ENCODE results near the gene HBEGF.

Gene HBEGF

DNA sequence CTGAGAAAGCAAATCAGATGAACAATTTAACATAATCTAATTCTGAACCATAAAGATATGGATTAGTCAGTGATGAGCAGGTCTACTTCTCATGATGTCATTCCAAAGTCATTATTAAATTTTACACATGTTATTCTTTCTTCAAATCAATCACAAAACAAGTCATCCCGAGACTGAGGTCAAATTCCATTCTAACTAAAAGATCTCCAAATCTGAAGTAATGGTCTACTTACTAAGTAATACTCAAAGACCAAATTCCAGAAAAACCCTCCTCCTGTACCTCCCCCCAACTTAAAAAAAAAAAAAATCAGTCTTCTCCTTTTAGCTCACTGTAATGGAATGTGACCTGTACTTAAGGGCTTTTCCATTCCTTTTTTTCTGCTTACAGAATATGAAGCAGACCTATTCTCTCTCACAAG is 48.2 kb downstream of the HBEGF start:
- peaks cover 70% of the 10 kb centered on the region for H3K4me1 Mint-ChIP-seq
- H3K9me3 Mint-ChIP-seq = no peaks in the 10 kb centered on the region

DNA sequence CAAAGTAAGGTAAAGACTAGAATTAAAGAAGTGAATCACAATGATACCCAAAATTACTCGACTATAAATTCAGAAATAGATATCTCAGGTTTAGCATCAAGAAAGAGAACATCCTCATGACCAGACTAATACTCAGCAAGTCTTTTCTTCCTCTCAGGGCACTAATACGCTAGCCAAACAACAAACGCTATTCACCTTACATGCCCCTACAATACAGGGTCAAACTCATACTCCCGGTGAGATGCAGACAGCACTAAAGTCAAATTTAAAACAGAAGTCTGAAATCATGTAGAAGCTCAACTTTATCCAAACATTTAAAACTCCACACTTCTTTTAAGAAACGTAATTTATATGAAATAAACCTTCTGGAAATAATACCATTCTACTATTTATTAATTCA is 49.1 kb downstream of the HBEGF start:
- no peaks in the 10 kb centered on the region for H3K9me3 Mint-ChIP-seq
- H3K27ac Mint-ChIP-seq = no peak overlapping the region
- H3K27me3 Mint-ChIP-seq (ENCODE audit: low read depth) = no peaks in the 10 kb centered on the region
- H3K4me1 Mint-ChIP-seq = peaks cover 66% of the 10 kb centered on the region
- H3K4me3 Mint-ChIP-seq = no peak overlapping the region
- peaks cover 21% of the 10 kb centered on the region for H3K36me3 Mint-ChIP-seq (ENCODE audit: low read depth)
- TF ChIP-seq, protein P1, sequence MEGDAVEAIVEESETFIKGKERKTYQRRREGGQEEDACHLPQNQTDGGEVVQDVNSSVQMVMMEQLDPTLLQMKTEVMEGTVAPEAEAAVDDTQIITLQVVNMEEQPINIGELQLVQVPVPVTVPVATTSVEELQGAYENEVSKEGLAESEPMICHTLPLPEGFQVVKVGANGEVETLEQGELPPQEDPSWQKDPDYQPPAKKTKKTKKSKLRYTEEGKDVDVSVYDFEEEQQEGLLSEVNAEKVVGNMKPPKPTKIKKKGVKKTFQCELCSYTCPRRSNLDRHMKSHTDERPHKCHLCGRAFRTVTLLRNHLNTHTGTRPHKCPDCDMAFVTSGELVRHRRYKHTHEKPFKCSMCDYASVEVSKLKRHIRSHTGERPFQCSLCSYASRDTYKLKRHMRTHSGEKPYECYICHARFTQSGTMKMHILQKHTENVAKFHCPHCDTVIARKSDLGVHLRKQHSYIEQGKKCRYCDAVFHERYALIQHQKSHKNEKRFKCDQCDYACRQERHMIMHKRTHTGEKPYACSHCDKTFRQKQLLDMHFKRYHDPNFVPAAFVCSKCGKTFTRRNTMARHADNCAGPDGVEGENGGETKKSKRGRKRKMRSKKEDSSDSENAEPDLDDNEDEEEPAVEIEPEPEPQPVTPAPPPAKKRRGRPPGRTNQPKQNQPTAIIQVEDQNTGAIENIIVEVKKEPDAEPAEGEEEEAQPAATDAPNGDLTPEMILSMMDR (IDR thresholded peaks at IDR 0.05; ENCODE audit: unreplicated experiment in 3 of 3) = no peak

More for the DNA sequence above, 48.2 kb downstream of the HBEGF start:
- Mint-ChIP-seq H3K36me3 (ENCODE audit: low read depth) (peaks cover 21% of the 10 kb centered on the region), H3K27ac (peak overlapping the region in 2 of 3 experiments; percentile 26 to 62), H3K27me3 (ENCODE audit: low read depth) (no peaks in the 10 kb centered on the region), H3K4me3 (peak overlapping the region in 2 of 3 experiments; percentile 1 to 24)
- TF ChIP-seq, protein P1 (IDR thresholded peaks at IDR 0.05; ENCODE audit: unreplicated experiment in 3 of 3) = no peak

DNA sequence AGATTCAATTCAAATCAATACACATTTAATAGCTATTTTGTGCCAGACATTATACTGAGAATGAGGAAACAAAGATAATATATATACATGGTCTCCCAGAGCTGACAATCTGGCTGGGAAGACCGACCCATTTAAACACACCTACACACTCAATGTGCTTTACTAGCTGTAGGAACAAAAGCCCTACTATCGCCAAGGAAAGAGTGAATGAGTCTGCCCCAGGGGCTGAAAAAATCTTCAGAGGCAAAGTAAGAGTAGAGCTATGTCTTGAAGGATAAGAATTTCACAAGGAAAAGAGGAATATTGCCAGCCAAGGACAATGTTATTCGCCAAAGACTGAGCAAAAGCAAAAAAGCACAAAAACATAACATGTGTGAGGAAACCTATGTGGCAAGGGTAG is 50.1 kb downstream of the HBEGF start:
- Mint-ChIP-seq H3K27me3 (ENCODE audit: low read depth) (no peaks in the 10 kb centered on the region), H3K9me3 (no peaks in the 10 kb centered on the region), H3K4me1 (peaks cover 62% of the 10 kb centered on the region), H3K4me3 (no peak overlapping the region), H3K27ac (peak overlapping the region in 1 of 3 experiments; percentile 24), H3K36me3 (ENCODE audit: low read depth) (peaks cover 21% of the 10 kb centered on the region)
- TF ChIP-seq, protein P1 (IDR thresholded peaks at IDR 0.05; ENCODE audit: unreplicated experiment in 3 of 3) = no peak

DNA sequence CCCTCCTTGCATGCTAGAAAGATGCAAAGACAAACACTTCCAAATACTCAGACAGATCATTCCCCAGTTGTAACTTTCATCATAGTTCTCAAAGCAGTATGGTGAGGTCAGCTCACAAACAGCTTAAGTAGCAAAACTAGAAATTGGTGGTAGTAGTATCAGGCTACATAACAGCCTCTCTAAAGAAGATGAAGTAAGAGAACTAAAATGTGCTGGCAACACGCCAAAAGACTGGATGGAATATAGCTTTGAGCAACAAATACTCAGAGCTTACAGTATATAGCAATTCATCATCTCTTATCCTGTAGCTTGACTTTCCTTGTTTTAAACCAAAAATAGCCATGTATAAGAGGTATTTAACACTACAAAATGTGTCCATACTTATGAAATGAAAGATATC is 51.0 kb downstream of the HBEGF start:
- TF ChIP-seq, protein P1 (IDR thresholded peaks at IDR 0.05; ENCODE audit: unreplicated experiment in 3 of 3) = no peak
- Mint-ChIP-seq H3K36me3 (ENCODE audit: low read depth) (peaks cover 20% of the 10 kb centered on the region), H3K9me3 (no peaks in the 10 kb centered on the region), H3K4me1 (peaks cover 57% of the 10 kb centered on the region), H3K4me3 (no peak overlapping the region), H3K27ac (peak overlapping the region; percentile 44 to 66 (median 61)), H3K27me3 (ENCODE audit: low read depth) (no peaks in the 10 kb centered on the region)

DNA sequence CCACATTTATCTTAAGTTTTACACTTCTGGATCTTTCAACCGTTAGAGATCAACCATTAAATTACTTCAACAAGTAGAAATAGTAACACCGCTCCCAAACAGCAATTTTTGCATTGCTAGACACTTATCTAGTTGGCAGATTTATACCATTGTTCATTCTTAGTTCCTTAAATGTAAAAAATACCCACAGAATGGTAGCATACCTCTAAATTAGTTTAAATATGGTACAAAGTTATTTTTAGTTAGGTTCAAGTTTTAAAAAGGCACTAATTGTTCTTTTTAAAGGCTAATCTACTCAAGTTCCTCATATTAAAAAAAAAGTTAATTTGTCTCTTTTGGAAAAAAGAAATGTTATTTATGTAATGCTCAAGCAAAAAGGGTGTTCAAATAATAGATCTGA is 51.6 kb downstream of the HBEGF start:
- peaks cover 54% of the 10 kb centered on the region for H3K4me1 Mint-ChIP-seq
- H3K27me3 Mint-ChIP-seq (ENCODE audit: low read depth) = no peaks in the 10 kb centered on the region
- peaks cover 16% of the 10 kb centered on the region for H3K36me3 Mint-ChIP-seq (ENCODE audit: low read depth)
- no peak overlapping the region for H3K27ac Mint-ChIP-seq
- no peaks in the 10 kb centered on the region for H3K9me3 Mint-ChIP-seq
- H3K4me3 Mint-ChIP-seq = no peak overlapping the region
- TF ChIP-seq, protein P1 (IDR thresholded peaks at IDR 0.05; ENCODE audit: unreplicated experiment in 3 of 3) = no peak

DNA sequence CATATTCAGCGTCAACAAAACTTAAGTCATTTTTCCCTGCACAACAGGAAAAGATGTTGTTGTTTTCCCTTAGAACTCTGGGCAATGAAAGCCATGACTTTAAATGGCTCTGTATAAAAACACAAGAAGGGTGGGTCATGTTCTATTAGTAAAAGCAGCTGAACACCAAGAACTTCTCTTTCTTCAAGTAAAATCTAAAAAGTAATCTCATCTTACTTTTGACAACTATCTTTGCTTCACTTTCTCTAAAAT is 52.6 kb downstream of the HBEGF start:
- Mint-ChIP-seq H3K36me3 (ENCODE audit: low read depth) (peaks cover 11% of the 10 kb centered on the region), H3K27ac (no peak overlapping the region)
- TF ChIP-seq, protein P1 (IDR thresholded peaks at IDR 0.05; ENCODE audit: unreplicated experiment in 3 of 3) = no peak

More for the DNA sequence above, 52.6 kb downstream of the HBEGF start:
- peaks cover 54% of the 10 kb centered on the region for H3K4me1 Mint-ChIP-seq
- H3K9me3 Mint-ChIP-seq = no peaks in the 10 kb centered on the region
- no peaks in the 10 kb centered on the region for H3K27me3 Mint-ChIP-seq (ENCODE audit: low read depth)
- no peak overlapping the region for H3K4me3 Mint-ChIP-seq

Data from nephron (organoid).